ENCODE results near the gene SMPDL3B. TPM values are rescaled to one million over a fixed set of nuclear protein-coding genes. Genes with fewer than 3 reads are reported as not detected.

SMPDL3B gene, protein sequence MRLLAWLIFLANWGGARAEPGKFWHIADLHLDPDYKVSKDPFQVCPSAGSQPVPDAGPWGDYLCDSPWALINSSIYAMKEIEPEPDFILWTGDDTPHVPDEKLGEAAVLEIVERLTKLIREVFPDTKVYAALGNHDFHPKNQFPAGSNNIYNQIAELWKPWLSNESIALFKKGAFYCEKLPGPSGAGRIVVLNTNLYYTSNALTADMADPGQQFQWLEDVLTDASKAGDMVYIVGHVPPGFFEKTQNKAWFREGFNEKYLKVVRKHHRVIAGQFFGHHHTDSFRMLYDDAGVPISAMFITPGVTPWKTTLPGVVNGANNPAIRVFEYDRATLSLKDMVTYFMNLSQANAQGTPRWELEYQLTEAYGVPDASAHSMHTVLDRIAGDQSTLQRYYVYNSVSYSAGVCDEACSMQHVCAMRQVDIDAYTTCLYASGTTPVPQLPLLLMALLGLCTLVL
- total RNA-seq: 1 to 10 TPM in 1 of 4 donors, under 1 TPM in 1, not detected in 2; 0.31 to 1.1 TPM

DNA sequence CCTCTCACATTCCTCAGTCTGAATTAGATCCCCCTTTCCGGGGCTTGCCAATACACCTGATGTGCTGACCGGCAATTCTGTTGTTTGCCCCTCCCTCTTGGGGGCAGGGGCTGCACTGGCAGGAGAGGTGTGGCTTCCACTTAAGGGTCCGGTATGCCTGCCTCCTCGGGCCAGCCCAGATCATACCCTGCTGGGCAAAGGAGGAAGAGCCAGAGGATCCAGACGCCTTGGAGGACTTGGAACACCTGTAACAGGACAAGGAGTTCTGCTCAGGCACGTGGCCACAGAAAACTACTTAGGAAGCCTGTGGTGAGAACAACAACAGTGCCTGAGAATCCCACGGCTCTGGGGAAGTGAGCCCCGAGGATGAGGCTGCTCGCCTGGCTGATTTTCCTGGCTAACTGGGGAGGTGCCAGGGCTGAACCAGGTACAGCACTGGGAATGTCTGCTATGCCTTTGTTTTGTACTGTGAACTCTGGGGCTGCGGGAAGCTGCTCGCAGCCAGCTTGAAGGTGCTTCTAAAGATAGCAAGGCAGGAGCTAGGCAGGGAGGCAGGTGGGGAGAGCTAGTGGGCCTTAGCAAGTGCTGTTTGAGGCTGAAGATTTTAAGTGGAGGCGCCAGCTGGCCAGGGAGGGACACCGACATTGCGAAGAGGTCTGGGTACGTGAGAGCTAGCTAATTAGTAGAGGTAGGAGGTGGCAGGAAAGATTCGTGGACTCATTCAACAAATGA, at the start of gene SMPDL3B:
SMPDL3B (plus strand) TSS at position 183 of the 732 bp plus-strand sequence; CDS start at position 367, 184 bp downstream.
- Histone ChIP-seq H3K4me3 (no peak within 1 kb of the TSS), H3K27me3 (peaks cover 45% of the 10 kb centered on the region), H3K27ac (no peak within 1 kb of the TSS), H3K4me1 (peaks cover 0 to 8% (median 0%) of the 10 kb centered on the region in 3 donors), H3K36me3 (no peaks in the 10 kb centered on the region), H3K9me3 (no peaks in the 10 kb centered on the region)
- WGBS, 2 donors (ENCODE audit: low coverage in 1 of 2): 6% methylated on average over 6 of the region's 16 CpGs; no CpG with 5 or more reads in 1 of the 2 donors
- peak; percentile 36 for ATAC-seq
- TF ChIP-seq, protein P1, sequence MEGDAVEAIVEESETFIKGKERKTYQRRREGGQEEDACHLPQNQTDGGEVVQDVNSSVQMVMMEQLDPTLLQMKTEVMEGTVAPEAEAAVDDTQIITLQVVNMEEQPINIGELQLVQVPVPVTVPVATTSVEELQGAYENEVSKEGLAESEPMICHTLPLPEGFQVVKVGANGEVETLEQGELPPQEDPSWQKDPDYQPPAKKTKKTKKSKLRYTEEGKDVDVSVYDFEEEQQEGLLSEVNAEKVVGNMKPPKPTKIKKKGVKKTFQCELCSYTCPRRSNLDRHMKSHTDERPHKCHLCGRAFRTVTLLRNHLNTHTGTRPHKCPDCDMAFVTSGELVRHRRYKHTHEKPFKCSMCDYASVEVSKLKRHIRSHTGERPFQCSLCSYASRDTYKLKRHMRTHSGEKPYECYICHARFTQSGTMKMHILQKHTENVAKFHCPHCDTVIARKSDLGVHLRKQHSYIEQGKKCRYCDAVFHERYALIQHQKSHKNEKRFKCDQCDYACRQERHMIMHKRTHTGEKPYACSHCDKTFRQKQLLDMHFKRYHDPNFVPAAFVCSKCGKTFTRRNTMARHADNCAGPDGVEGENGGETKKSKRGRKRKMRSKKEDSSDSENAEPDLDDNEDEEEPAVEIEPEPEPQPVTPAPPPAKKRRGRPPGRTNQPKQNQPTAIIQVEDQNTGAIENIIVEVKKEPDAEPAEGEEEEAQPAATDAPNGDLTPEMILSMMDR (IDR thresholded peaks at IDR 0.05): no peak
- no peak for TF ChIP-seq POLR2A (IDR thresholded peaks at IDR 0.05)
- TF ChIP-seq POLR2AphosphoS5 (IDR thresholded peaks at IDR 0.05): no peak
- TF ChIP-seq EP300 (IDR thresholded peaks at IDR 0.05): no peak

DNA sequence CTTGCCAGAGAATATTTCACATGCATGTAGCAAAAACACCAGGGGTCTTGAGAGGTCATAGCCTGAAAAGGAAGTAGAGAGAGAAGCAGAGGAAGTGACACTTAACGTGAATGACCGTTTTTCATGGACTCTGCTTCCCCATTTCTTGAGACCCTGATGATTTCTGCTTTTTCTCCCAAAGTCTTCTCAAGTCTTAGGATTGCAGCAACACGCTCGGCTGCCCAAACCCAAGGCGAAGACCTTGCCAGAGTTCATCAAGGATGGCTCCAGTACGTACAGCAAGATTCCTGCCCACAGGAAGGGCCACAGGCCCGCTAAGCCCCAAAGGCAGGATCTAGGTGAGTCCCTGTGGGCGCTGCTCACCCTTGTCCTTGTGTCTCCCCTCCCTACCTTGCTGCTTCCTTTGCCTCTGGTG, 49.7 kb upstream of the SMPDL3B start:
- 65 to 91% methylated on average over 7 to 8 of the region's 8 CpGs for WGBS, 2 donors (ENCODE audit: low coverage in 1 of 2)
- Histone ChIP-seq H3K27me3 (peaks cover 2% of the 10 kb centered on the region), H3K27ac (peak overlapping the region in 3 of 4 donors; percentile 38 to 64 (median 57)), H3K36me3 (peaks cover 0 to 55% of the 10 kb centered on the region in 2 donors), H3K4me3 (no peak overlapping the region), H3K9me3 (no peaks in the 10 kb centered on the region), H3K4me1 (no peaks in the 10 kb centered on the region)
- TF ChIP-seq POLR2AphosphoS5 (IDR thresholded peaks at IDR 0.05): no peak
- no peak for TF ChIP-seq POLR2A (IDR thresholded peaks at IDR 0.05)
- TF ChIP-seq EP300 (IDR thresholded peaks at IDR 0.05): no peak
- TF ChIP-seq, protein P1 (IDR thresholded peaks at IDR 0.05): no peak
- ATAC-seq: peak; percentile 32

- Histone ChIP-seq H3K9me3 (no peaks in the 10 kb centered on the region), H3K27ac (peak overlapping the region in 3 of 4 donors; percentile 38 to 64 (median 57)), H3K27me3 (no peaks in the 10 kb centered on the region), H3K4me1 (no peaks in the 10 kb centered on the region), H3K4me3 (no peak overlapping the region), H3K36me3 (peaks cover 0 to 61% of the 10 kb centered on the region in 2 donors)
- 81 to 92% methylated on average over 6 to 12 of the region's 15 CpGs for WGBS, 2 donors (ENCODE audit: low coverage in 1 of 2)
- ATAC-seq: peak; percentile 54
- TF ChIP-seq EP300 (IDR thresholded peaks at IDR 0.05): no peak
- TF ChIP-seq, protein P1 (IDR thresholded peaks at IDR 0.05): no peak
- no peak for TF ChIP-seq POLR2A (IDR thresholded peaks at IDR 0.05)
- TF ChIP-seq POLR2AphosphoS5 (IDR thresholded peaks at IDR 0.05): no peak
These were observed 49.0 kb upstream of the SMPDL3B start for GRCh38 chr1:27885621-27886352.

DNA sequence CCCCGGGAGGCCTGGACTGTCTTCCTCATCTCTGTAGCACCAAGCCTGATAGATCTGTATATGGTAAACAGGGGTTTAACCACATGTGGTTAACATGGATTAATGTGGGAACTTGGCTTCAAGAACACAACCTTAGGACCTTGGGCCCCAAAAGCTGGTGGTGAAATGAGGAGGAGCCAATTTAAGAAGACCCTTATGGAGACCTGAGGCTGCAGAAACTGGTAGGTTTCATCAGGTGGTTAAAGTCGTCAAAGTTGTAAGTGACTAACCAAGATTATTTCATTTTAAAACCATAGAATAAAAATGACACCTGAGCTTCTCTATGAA, 48.5 kb upstream of the SMPDL3B start:
- 89 to 100% methylated on average over 1 of the region's 2 CpGs for WGBS, 2 donors (ENCODE audit: low coverage in 1 of 2)
- Histone ChIP-seq H3K4me3 (no peak overlapping the region), H3K9me3 (no peaks in the 10 kb centered on the region), H3K27me3 (no peaks in the 10 kb centered on the region), H3K36me3 (peaks cover 0 to 67% of the 10 kb centered on the region in 2 donors), H3K4me1 (no peaks in the 10 kb centered on the region), H3K27ac (peak overlapping the region in 2 of 4 donors; percentile 51 to 54)
- no peak for ATAC-seq
- TF ChIP-seq EP300 (IDR thresholded peaks at IDR 0.05) (no peak), POLR2AphosphoS5 (IDR thresholded peaks at IDR 0.05) (no peak), POLR2A (IDR thresholded peaks at IDR 0.05) (no peak)
- TF ChIP-seq, protein P1 (IDR thresholded peaks at IDR 0.05): no peak

Measured in gastroesophageal sphincter (tissue), 4 donors.